CD4-positive, alpha-beta T cell treated with Interleukin-15 for 1 hour (primary cell): ENCODE measurements around the gene CACNA1C.
"Not testable (repeated sequence)": the region's sequence is repeated elsewhere in the genome, so short reads cannot be mapped to it uniquely, and the experiment has no call there.

ENCODE experiments used
- DNase-seq: peaks from one replicate; pipeline ENCODE4 v3.0.0-alpha.2; 2020

The CACNA1C gene

GRCh38 chr12:2664721-2665577, 612.2 kb downstream of the CACNA1C start:
- DNase-seq: no peak

GRCh38 chr12:2666411-2666810, 613.6 kb downstream of the CACNA1C start:
- DNase-seq: no peak

- DNase-seq: no peak
These were observed 614.1 kb downstream of the CACNA1C start for GRCh38 chr12:2666846-2667245.

GRCh38 chr12:2667716-2668440, 615.1 kb downstream of the CACNA1C start:
- no peak for DNase-seq

- DNase-seq: no peak
These were observed 616.0 kb downstream of the CACNA1C start for GRCh38 chr12:2668816-2669215.

GRCh38 chr12:2669560-2669959, 616.8 kb downstream of the CACNA1C start:
- no peak for DNase-seq

- no peak for DNase-seq
These were observed 620.1 kb downstream of the CACNA1C start for GRCh38 chr12:2672863-2673262.

GRCh38 chr12:2673966-2674810, 621.4 kb downstream of the CACNA1C start:
- DNase-seq: no peak

- DNase-seq: no peak
These were observed 623.0 kb downstream of the CACNA1C start for GRCh38 chr12:2675776-2676175.

- no peak for DNase-seq
These were observed 624.5 kb downstream of the CACNA1C start for GRCh38 chr12:2677142-2677880.

- DNase-seq: no peak
These were observed 625.6 kb downstream of the CACNA1C start for GRCh38 chr12:2678426-2678825.

GRCh38 chr12:2679068-2679815, 626.5 kb downstream of the CACNA1C start:
- DNase-seq: no peak

- no peak for DNase-seq
These were observed 627.3 kb downstream of the CACNA1C start for GRCh38 chr12:2679816-2680675.

GRCh38 chr12:2680676-2681039, 627.9 kb downstream of the CACNA1C start:
- DNase-seq: no peak

- no peak for DNase-seq
These were observed 628.8 kb downstream of the CACNA1C start for GRCh38 chr12:2681450-2682205.

- peak; percentile 43 for DNase-seq
These were observed 629.8 kb downstream of the CACNA1C start for GRCh38 chr12:2682296-2683251.

- no peak for DNase-seq
These were observed 630.7 kb downstream of the CACNA1C start for GRCh38 chr12:2683283-2684025.

GRCh38 chr12:2684026-2684325, 631.2 kb downstream of the CACNA1C start:
- not testable (repeated sequence) for DNase-seq
